HepG2 (cell line): ENCODE measurements around the gene PMEL. TPM values are rescaled to one million over a fixed set of nuclear protein-coding genes. Genes with fewer than 3 reads are reported as not detected.

Experiments
- ATAC-seq: fragments of 200-7000 bp; cut with Tn5 transposase; 3 replicates; pipeline ENCODE4 v1.9.1; 2020; ENCODE audit warnings: mild to moderate bottlenecking, moderate library complexity
- BruUV-seq: library from RNA; stranded (reverse); fragments of 400-500 nt; replicated peaks from 2 replicates; lab custom pipeline; 2021; lab: Mats Ljungman, UMichigan
- CTCF ChIA-PET: fragments of 300-600 bp; formaldehyde crosslinking; extraction: SDS; loops from one replicate; lab custom pipeline; 2021; ENCODE audit warnings: low total read pairs, inconsistent platforms, low intra/inter-chr PET ratio; lab: Yijun Ruan, JAX
- POLR2A ChIA-PET: fragments of 350-600 bp; sonication (Branson Sonifier 250); formaldehyde crosslinking; loops from one replicate; lab custom pipeline; 2020; ENCODE audit warnings: antibody characterized with exemption, inconsistent platforms; lab: Yijun Ruan, JAX
- DNase-seq: peaks from one replicate; pipeline ENCODE4 v3.0.0-alpha.2; 2015; ENCODE audit warnings: low spot score
- FAIRE-seq: peaks from 3 replicates; lab custom pipeline; 2011; peaks lifted over from hg19 to GRCh38; lab: Jason Lieb, UNC
- H2AFZ ChIP-seq: one replicate; pipeline ENCODE4 v1.6.1; 2011; ENCODE audit warnings: low read length, inconsistent platforms
- H3K27ac ChIP-seq: fragments of 300-600 bp; 3 replicates; pipeline ENCODE4 v1.8.0; 2011; ENCODE audit warnings: mixed run types, mild to moderate bottlenecking, mixed read lengths, low read length, inconsistent platforms; ENCODE audit not compliant: insufficient read depth; ENCODE audit errors: extremely low read length
- H3K27me3 ChIP-seq, 2 experiments: fragments of 200-600 bp in 1 of 2; 2 replicates in 1 of 2; 3 replicates in 1 of 2; pipeline versions ENCODE4 v1.6.0 to v1.8.0; 2011; ENCODE audit warnings: low read length in 2 of 2, mild to moderate bottlenecking in 2 of 2, moderate library complexity in 2 of 2, inconsistent platforms in 1 of 2; ENCODE audit not compliant: insufficient read depth in 2 of 2, control insufficient read depth in 1 of 2
- H3K36me3 ChIP-seq, 2 experiments: fragments of 200-600 bp in 1 of 2; replicated peaks in 1 of 2; 2 replicates in 1 of 2; 3 replicates in 1 of 2; pipeline versions ENCODE4 v1.5.1 to v1.8.0; 2011; ENCODE audit warnings: low read length in 2 of 2, inconsistent platforms in 1 of 2; ENCODE audit not compliant: insufficient read depth in 2 of 2, control insufficient read depth in 1 of 2
- H3K4me1 ChIP-seq: 2 replicates; pipeline ENCODE4 v1.5.1; 2012; ENCODE audit warnings: low read length, inconsistent platforms; ENCODE audit not compliant: insufficient read depth
- H3K4me2 ChIP-seq: 2 replicates; pipeline ENCODE4 v1.6.0; 2011; ENCODE audit warnings: low read depth, low read length, inconsistent platforms
- H3K4me3 ChIP-seq, 3 experiments: fragments of 200-600 bp in 1 of 3; sonication (generic), shearing (Covaris generic) in 1 of 3; replicated peaks in 1 of 3; 2 replicates each; pipeline ENCODE4 v1.5.1; 2011 to 2016; ENCODE audit warnings: low read length in 3 of 3, inconsistent platforms in 2 of 3, low read depth in 2 of 3, mild to moderate bottlenecking in 2 of 3, control low read depth in 1 of 3, mixed read lengths in 1 of 3; ENCODE audit not compliant: insufficient read depth in 1 of 3
- H3K79me2 ChIP-seq: one replicate; pipeline ENCODE4 v1.6.1; 2011; ENCODE audit warnings: low read length, inconsistent platforms; ENCODE audit not compliant: insufficient read depth
- H3K9ac ChIP-seq: 2 replicates; pipeline ENCODE4 v1.6.0; 2011; ENCODE audit warnings: mild to moderate bottlenecking, low read depth, low read length, inconsistent platforms; ENCODE audit not compliant: insufficient read depth
- H3K9me3 ChIP-seq: 2 replicates; pipeline ENCODE4 v1.5.1; 2012; ENCODE audit warnings: mild to moderate bottlenecking, low read length
- H4K20me1 ChIP-seq: 2 replicates; pipeline ENCODE4 v1.6.0; 2011; ENCODE audit warnings: inconsistent platforms, mild to moderate bottlenecking, low read length, moderate library complexity; ENCODE audit not compliant: insufficient read depth
- AKNA ChIP-seq: sonication (generic); formaldehyde crosslinking; IDR thresholded peaks from 2 replicates; pipeline ENCODE4 v1.4.0; 2020; ENCODE audit warnings: missing genetic modification reagents, borderline replicate concordance
- ATF1 ChIP-seq: IDR thresholded peaks from 2 replicates; pipeline ENCODE4 v1.6.1; 2016; ENCODE audit warnings: mild to moderate bottlenecking, control low read depth
- BHLHE40 ChIP-seq: IDR thresholded peaks from 2 replicates; pipeline ENCODE4 v1.6.1; 2011; ENCODE audit warnings: low read length, improper control_type of control experiment
- FOXK1 ChIP-seq: sonication (generic); formaldehyde crosslinking; IDR thresholded peaks from 2 replicates; pipeline ENCODE4 v1.4.0; 2020; ENCODE audit warnings: low read depth, missing genetic modification reagents, borderline replicate concordance
- GZF1 ChIP-seq: sonication (generic); formaldehyde crosslinking; IDR thresholded peaks from 2 replicates; pipeline ENCODE4 v1.5.1; 2020; ENCODE audit warnings: mild to moderate bottlenecking, missing genetic modification reagents
- HNRNPH1 ChIP-seq: fragments of 200-400 bp; formaldehyde crosslinking; optimal IDR thresholded peaks from 2 replicates; pipeline ENCODE3; 2017; ENCODE audit warnings: mild to moderate bottlenecking, low read depth, low read length
- IKZF4 ChIP-seq: sonication (generic); formaldehyde crosslinking; IDR thresholded peaks from 2 replicates; pipeline ENCODE4 v1.5.1; 2020; ENCODE audit warnings: borderline replicate concordance, mild to moderate bottlenecking, low read depth, missing genetic modification reagents; ENCODE audit errors: not compliant biosample characterization
- KDM3A ChIP-seq: IDR thresholded peaks from 2 replicates; pipeline ENCODE4 v1.6.1; 2018; ENCODE audit warnings: low read depth, missing compliant biosample characterization
- KMT2A ChIP-seq: sonication (generic); formaldehyde crosslinking; IDR thresholded peaks from 2 replicates; pipeline ENCODE4 v1.4.0; 2020; ENCODE audit warnings: missing genetic modification reagents
- RAD21 ChIP-seq: fragments of 450-650 bp; formaldehyde crosslinking; IDR thresholded peaks from 2 replicates; pipeline ENCODE4 v1.5.0; 2020; ENCODE audit warnings: mild to moderate bottlenecking
- RXRB ChIP-seq: IDR thresholded peaks from 2 replicates; pipeline ENCODE4 v1.6.1; 2016; ENCODE audit warnings: borderline replicate concordance, missing genetic modification reagents, missing compliant biosample characterization
- TBX3 ChIP-seq: fragments of 450-650 bp; IDR thresholded peaks from 2 replicates; pipeline ENCODE4 v1.6.1; 2017; ENCODE audit warnings: antibody characterized with exemption, mild to moderate bottlenecking, inconsistent platforms, borderline replicate concordance
- TOE1 ChIP-seq: sonication (generic); formaldehyde crosslinking; IDR thresholded peaks from 2 replicates; pipeline ENCODE4 v1.4.0; 2020; ENCODE audit warnings: mild to moderate bottlenecking, missing genetic modification reagents
- ZFY ChIP-seq: sonication (generic); formaldehyde crosslinking; IDR thresholded peaks from 2 replicates; pipeline ENCODE4 v1.4.0; 2020; ENCODE audit warnings: missing genetic modification reagents
- ZKSCAN1 ChIP-seq: fragments of 150-350 bp; IDR thresholded peaks from 2 replicates; pipeline ENCODE4 v1.6.1; 2014; ENCODE audit warnings: low read length
- ZNF33A ChIP-seq: sonication (generic); formaldehyde crosslinking; IDR thresholded peaks from 2 replicates; pipeline ENCODE4 v1.5.1; 2020; ENCODE audit warnings: missing genetic modification reagents, mild to moderate bottlenecking, moderate library complexity, borderline replicate concordance
- ZNF549 ChIP-seq: sonication (generic); formaldehyde crosslinking; IDR thresholded peaks from 2 replicates; pipeline ENCODE4 v1.5.0; 2020; ENCODE audit warnings: missing genetic modification reagents
- ZNF629 ChIP-seq: sonication (generic); formaldehyde crosslinking; conservative IDR thresholded peaks from 2 replicates; pipeline ENCODE4 v1.5.0; 2020; ENCODE audit warnings: missing genetic modification reagents
- WGBS: methylation state at CpG from one replicate; pipeline ENCODE4 v1.1.6; 2017; ENCODE audit warnings: low lambda C conversion rate; 5-methylcytosine and 5-hydroxymethylcytosine counted together
- in situ Hi-C: cut with HindIII; loops from 2 replicates; pipeline ENCODE4 v1.10.0; 2017; ENCODE audit warnings: low pct_unique_long_range_greater_than_20kb; ENCODE audit not compliant: extremely low pct_ligation_motif_present
- intact Hi-C: fragments of 100-400 bp; cut with micrococcal nuclease; formaldehyde crosslinking; loops from one replicate; pipeline ENCODE4 v1.10.0; 2022; ENCODE audit not compliant: unreplicated experiment
- polyA plus RNA-seq, 8 experiments: library from polyadenylated mRNA; depleted of rRNA in 3 of 8; stranded (reverse) in 7 of 8; unstranded in 1 of 8; fragments of >200 nt; fragmentation: Illumina TruSeq in 4 of 8; extraction: Trizol in 4 of 8; gene quantifications; 2 replicates each; pipeline versions ENCODE4 v1.2.1 to v1.2.3, GENCODE V29; 2011 to 2016; ENCODE audit warnings: low read depth in 4 of 8, missing spikeins in 1 of 8, mixed read lengths in 1 of 8; ENCODE audit not compliant: insufficient read depth in 1 of 8
- total RNA-seq, 5 experiments: library from RNA; depleted of rRNA; stranded (reverse); fragments of >200 nt; fragmentation: Illumina TruSeq; extraction: Trizol; gene quantifications; 2 replicates each; pipeline ENCODE4 v1.2.3, GENCODE V29; 2016; ENCODE audit warnings: low read depth in 1 of 5
- TF ChIP-seq, protein P1 (sequence below): sonication (generic); formaldehyde crosslinking; IDR thresholded peaks from 2 replicates; pipeline ENCODE4 v1.4.0; 2020; ENCODE audit warnings: mild to moderate bottlenecking, low read depth, missing genetic modification reagents
- TF ChIP-seq, protein P2 (sequence below): sonication (generic); formaldehyde crosslinking; IDR thresholded peaks from 2 replicates; pipeline ENCODE4 v1.4.0; 2020; ENCODE audit warnings: missing genetic modification reagents

The PMEL gene
- total and polyA plus RNA-seq, 2 of the 13 experiments (the other 11 are each of a cell fraction or from before 2014, with no cell fraction given) = 0.49 to 3.3 TPM

- Histone ChIP-seq H3K79me2 (no peaks in the 10 kb centered on the region), H2AFZ (no peak overlapping the region), H3K36me3 (no peaks in the 10 kb centered on the region), H4K20me1 (no peaks in the 10 kb centered on the region), H3K27ac (no peak overlapping the region), H3K4me2 (no peak overlapping the region), H3K4me1 (peaks cover 11% of the 10 kb centered on the region), H3K27me3 (no peaks in the 10 kb centered on the region), H3K4me3 (no peak overlapping the region), H3K9ac (no peak overlapping the region), H3K9me3 (no peaks in the 10 kb centered on the region)
- 96% methylated on average over 1 of the region's 1 CpG for WGBS
- ChIA-PET CTCF (no interaction called here), POLR2A (no interaction called here)
- no peak for ATAC-seq
- intact Hi-C loops = no loop called here
- TF ChIP-seq, protein P1, sequence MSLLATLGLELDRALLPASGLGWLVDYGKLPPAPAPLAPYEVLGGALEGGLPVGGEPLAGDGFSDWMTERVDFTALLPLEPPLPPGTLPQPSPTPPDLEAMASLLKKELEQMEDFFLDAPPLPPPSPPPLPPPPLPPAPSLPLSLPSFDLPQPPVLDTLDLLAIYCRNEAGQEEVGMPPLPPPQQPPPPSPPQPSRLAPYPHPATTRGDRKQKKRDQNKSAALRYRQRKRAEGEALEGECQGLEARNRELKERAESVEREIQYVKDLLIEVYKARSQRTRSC (CRISPR knock-in tag) = no peak
- TF ChIP-seq TBX3 (no peak), ZFY (CRISPR knock-in tag) (no peak), AKNA (no peak), HNRNPH1 (no peak), RXRB (no peak), FOXK1 (CRISPR knock-in tag) (no peak), ATF1 (CRISPR knock-in tag) (no peak), ZNF549 (no peak), KMT2A (no peak), ZKSCAN1 (no peak), GZF1 (CRISPR knock-in tag) (no peak), RAD21 (CRISPR knock-in tag) (no peak), ZNF33A (CRISPR knock-in tag) (no peak), IKZF4 (CRISPR knock-in tag) (no peak), TOE1 (CRISPR knock-in tag) (no peak), BHLHE40 (no peak), KDM3A (no peak), ZNF629 (CRISPR knock-in tag) (no peak)
- TF ChIP-seq, protein P2, sequence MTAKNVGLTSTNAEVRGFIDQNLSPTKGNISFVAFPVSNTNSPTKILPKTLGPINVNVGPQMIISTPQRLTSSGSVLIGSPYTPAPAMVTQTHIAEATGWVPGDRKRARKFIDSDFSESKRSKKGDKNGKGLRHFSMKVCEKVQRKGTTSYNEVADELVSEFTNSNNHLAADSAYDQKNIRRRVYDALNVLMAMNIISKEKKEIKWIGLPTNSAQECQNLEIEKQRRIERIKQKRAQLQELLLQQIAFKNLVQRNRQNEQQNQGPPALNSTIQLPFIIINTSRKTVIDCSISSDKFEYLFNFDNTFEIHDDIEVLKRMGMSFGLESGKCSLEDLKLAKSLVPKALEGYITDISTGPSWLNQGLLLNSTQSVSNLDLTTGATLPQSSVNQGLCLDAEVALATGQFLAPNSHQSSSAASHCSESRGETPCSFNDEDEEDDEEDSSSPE (CRISPR knock-in tag) = no peak
- no peak for FAIRE-seq
- no TSS peak for BruUV-seq
- no peak for DNase-seq
- in situ Hi-C loops = no loop called here
These were observed 23.2 kb downstream of the PMEL start for GRCh38 chr12:55942577-55943136.
